Measurements from ENCODE around the gene CDH13.

The CDH13 gene

GRCh38 chr16:82653550-82654511, 27.1 kb downstream of the CDH13 start:
- Mint-ChIP-seq H3K4me3 (no peak overlapping the region), H3K4me1 (peaks cover 37% of the 10 kb centered on the region), H3K27ac (no peak overlapping the region), H3K27me3 (ENCODE audit: low read depth, poor library complexity) (peaks cover 12% of the 10 kb centered on the region), H3K36me3 (ENCODE audit: low read depth) (no peaks in the 10 kb centered on the region), H3K9me3 (no peaks in the 10 kb centered on the region)
- no peak for DNase-seq
- no peak for TF ChIP-seq CTCF (IDR thresholded peaks at IDR 0.05)

GRCh38 chr16:82655072-82655714, 28.4 kb downstream of the CDH13 start:
- Mint-ChIP-seq H3K4me1 (peaks cover 42% of the 10 kb centered on the region), H3K9me3 (no peaks in the 10 kb centered on the region), H3K4me3 (peak overlapping the region; percentile 6), H3K36me3 (ENCODE audit: low read depth) (no peaks in the 10 kb centered on the region), H3K27me3 (ENCODE audit: low read depth, poor library complexity) (peaks cover 7% of the 10 kb centered on the region), H3K27ac (no peak overlapping the region)
- no peak for DNase-seq
- TF ChIP-seq CTCF (IDR thresholded peaks at IDR 0.05): no peak

GRCh38 chr16:82655720-82656490, 29.1 kb downstream of the CDH13 start:
- no peak overlapping the region for H3K27ac Mint-ChIP-seq
- peaks cover 48% of the 10 kb centered on the region for H3K4me1 Mint-ChIP-seq
- no peaks in the 10 kb centered on the region for H3K9me3 Mint-ChIP-seq
- no peaks in the 10 kb centered on the region for H3K36me3 Mint-ChIP-seq (ENCODE audit: low read depth)
- no peak for DNase-seq
- peaks cover 9% of the 10 kb centered on the region for H3K27me3 Mint-ChIP-seq (ENCODE audit: low read depth, poor library complexity)
- no peak overlapping the region for H3K4me3 Mint-ChIP-seq
- no peak for TF ChIP-seq CTCF (IDR thresholded peaks at IDR 0.05)

GRCh38 chr16:82657239-82657638, 30.5 kb downstream of the CDH13 start:
- Mint-ChIP-seq H3K4me1 (peaks cover 47% of the 10 kb centered on the region), H3K27me3 (ENCODE audit: low read depth, poor library complexity) (peaks cover 9% of the 10 kb centered on the region), H3K36me3 (ENCODE audit: low read depth) (no peaks in the 10 kb centered on the region), H3K27ac (no peak overlapping the region), H3K9me3 (no peaks in the 10 kb centered on the region), H3K4me3 (no peak overlapping the region)
- DNase-seq: no peak
- no peak for TF ChIP-seq CTCF (IDR thresholded peaks at IDR 0.05)

- no peak overlapping the region for H3K27ac Mint-ChIP-seq
Measured at GRCh38 chr16:82657786-82658185, 31.0 kb downstream of the CDH13 start.

More at GRCh38 chr16:82657786-82658185, 31.0 kb downstream of the CDH13 start:
- Mint-ChIP-seq H3K4me3 (no peak overlapping the region), H3K9me3 (no peaks in the 10 kb centered on the region), H3K36me3 (ENCODE audit: low read depth) (no peaks in the 10 kb centered on the region), H3K27me3 (ENCODE audit: low read depth, poor library complexity) (peaks cover 9% of the 10 kb centered on the region), H3K4me1 (peaks cover 41% of the 10 kb centered on the region)
- no peak for DNase-seq
- no peak for TF ChIP-seq CTCF (IDR thresholded peaks at IDR 0.05)

Measured in nephron progenitor cell (in vitro differentiated cells).